ENCODE measurements around the gene PRUNE2. TPM values are rescaled to one million over a fixed set of nuclear protein-coding genes. Genes with fewer than 3 reads are reported as not detected.

PRUNE2 gene
- total RNA-seq, 1 donor = 80.0 TPM

DNA sequence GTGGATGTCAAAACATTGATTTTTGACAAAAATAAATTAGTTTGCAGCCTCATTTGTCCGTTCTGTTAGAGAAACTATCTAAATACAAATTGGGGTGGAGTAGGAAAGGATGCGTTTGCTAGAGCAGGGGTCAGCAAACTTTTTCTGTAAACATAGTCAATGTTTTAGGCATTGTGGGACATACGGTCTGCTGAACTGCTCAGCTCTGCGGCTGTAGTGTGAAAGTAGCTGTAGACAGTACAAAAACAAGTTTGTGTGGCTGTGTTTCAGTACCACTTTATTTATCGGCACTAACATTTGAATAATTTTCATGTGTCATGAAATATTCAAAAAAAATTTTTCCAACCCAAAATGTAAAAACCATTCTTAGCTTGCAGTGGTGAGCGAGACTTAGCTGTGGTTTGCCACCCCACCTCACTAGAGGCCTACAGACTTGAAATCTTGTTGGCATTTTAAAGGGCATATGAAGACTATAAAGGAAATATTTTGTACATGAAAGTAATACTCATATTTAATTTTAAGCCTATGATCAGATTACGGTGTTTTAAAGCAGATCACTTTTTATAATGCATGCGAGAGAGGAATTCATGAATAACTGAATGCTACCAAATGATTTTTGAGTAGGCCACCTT lies 292.6 kb downstream of the PRUNE2 start:
- peaks cover 13% of the 10 kb centered on the region for H3K4me1 ChIP-seq (ENCODE audit: insufficient read depth, low read length)
- H3K27ac ChIP-seq (ENCODE audit: low read depth, low read length) = no peak overlapping the region
- H3K9me3 ChIP-seq (ENCODE audit: low read depth, low read length) = no peaks in the 10 kb centered on the region
- H3K4me2 ChIP-seq (ENCODE audit: insufficient read depth, low read length) = no peak overlapping the region
- H3K4me3 ChIP-seq (ENCODE audit: insufficient read depth, low read length) = no peak overlapping the region
- no peaks in the 10 kb centered on the region for H3K36me3 ChIP-seq (ENCODE audit: insufficient read depth, low read length)
- H4K20me1 ChIP-seq (ENCODE audit: insufficient read depth, low read length) = no peaks in the 10 kb centered on the region
- no peak overlapping the region for H2AFZ ChIP-seq (ENCODE audit: low read length)
- H3K79me2 ChIP-seq (ENCODE audit: insufficient read depth, low read length) = no peaks in the 10 kb centered on the region
- no peaks in the 10 kb centered on the region for H3K27me3 ChIP-seq (ENCODE audit: insufficient read depth, low read length)
- TF ChIP-seq, protein P1, sequence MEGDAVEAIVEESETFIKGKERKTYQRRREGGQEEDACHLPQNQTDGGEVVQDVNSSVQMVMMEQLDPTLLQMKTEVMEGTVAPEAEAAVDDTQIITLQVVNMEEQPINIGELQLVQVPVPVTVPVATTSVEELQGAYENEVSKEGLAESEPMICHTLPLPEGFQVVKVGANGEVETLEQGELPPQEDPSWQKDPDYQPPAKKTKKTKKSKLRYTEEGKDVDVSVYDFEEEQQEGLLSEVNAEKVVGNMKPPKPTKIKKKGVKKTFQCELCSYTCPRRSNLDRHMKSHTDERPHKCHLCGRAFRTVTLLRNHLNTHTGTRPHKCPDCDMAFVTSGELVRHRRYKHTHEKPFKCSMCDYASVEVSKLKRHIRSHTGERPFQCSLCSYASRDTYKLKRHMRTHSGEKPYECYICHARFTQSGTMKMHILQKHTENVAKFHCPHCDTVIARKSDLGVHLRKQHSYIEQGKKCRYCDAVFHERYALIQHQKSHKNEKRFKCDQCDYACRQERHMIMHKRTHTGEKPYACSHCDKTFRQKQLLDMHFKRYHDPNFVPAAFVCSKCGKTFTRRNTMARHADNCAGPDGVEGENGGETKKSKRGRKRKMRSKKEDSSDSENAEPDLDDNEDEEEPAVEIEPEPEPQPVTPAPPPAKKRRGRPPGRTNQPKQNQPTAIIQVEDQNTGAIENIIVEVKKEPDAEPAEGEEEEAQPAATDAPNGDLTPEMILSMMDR (IDR thresholded peaks at IDR 0.05; ENCODE audit: extremely low read depth, low read depth, low read length) = no peak
- DNase-seq (ENCODE audit: insufficient read length, low spot score, missing footprints) = no peak

DNA sequence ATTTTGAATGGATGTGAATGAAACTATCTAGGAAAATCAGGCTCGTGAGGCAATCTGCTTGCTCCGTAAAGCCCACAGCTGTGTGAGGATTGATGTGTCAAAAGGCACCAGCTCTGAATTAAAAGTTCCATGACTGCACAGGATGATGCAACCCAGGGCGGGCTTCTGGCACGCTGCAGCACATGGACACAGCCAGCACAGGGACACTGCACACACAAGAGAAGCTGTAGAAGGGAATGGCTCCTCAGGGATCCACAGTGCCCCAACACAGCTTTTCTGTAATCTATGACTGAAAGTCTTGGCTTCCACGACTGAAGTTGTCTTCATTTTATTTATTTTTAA lies 295.9 kb downstream of the PRUNE2 start:
- Histone ChIP-seq H3K36me3 (ENCODE audit: insufficient read depth, low read length) (no peaks in the 10 kb centered on the region), H3K27me3 (ENCODE audit: insufficient read depth, low read length) (no peaks in the 10 kb centered on the region), H3K4me2 (ENCODE audit: insufficient read depth, low read length) (peak overlapping the region; percentile 17), H4K20me1 (ENCODE audit: insufficient read depth, low read length) (no peaks in the 10 kb centered on the region), H2AFZ (ENCODE audit: low read length) (no peak overlapping the region), H3K4me3 (ENCODE audit: insufficient read depth, low read length) (no peak overlapping the region), H3K9me3 (ENCODE audit: low read depth, low read length) (no peaks in the 10 kb centered on the region), H3K27ac (ENCODE audit: low read depth, low read length) (peak overlapping the region; percentile 28), H3K79me2 (ENCODE audit: insufficient read depth, low read length) (no peaks in the 10 kb centered on the region), H3K4me1 (ENCODE audit: insufficient read depth, low read length) (peaks cover 10% of the 10 kb centered on the region)
- peak; percentile 52 for DNase-seq (ENCODE audit: insufficient read length, low spot score, missing footprints)
- TF ChIP-seq, protein P1 (IDR thresholded peaks at IDR 0.05; ENCODE audit: extremely low read depth, low read depth, low read length) = no peak

DNA sequence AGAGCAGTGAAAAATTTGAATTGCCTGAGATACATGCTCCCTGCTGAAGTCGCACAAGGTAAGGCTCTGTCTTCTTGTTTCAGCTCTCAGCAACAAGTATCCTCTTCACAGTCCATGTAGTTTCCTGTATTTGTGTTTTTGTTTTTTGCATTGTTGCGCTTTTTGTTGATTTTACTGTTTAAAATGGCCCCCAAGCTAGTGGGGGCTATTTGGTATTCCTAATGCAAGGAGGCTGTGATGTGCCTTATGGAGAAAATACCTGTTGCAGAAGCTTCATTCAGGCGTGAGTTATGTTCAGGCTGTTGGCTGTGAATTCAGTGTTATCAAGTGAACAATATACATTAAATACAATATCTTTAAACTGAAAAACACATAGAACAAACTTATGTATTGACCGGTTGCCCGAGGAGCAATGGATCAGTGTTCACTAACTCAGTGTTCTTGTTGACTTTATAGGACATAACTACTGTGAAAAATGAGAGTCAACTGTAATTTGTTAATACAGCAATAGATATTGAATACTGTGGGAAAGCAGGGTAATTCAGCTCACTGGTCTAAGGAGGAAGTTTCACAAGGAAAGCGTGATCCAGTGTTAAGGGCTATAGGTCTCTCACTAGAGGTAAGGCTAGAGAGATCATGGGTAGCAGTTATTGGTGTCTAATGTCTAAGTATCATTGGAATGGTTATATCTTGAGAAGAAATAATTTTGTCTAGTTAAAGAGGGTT lies 296.5 kb downstream of the PRUNE2 start:
- H3K4me1 ChIP-seq (ENCODE audit: insufficient read depth, low read length) = peaks cover 10% of the 10 kb centered on the region
- no peaks in the 10 kb centered on the region for H4K20me1 ChIP-seq (ENCODE audit: insufficient read depth, low read length)
- no peak overlapping the region for H2AFZ ChIP-seq (ENCODE audit: low read length)
- no peaks in the 10 kb centered on the region for H3K9me3 ChIP-seq (ENCODE audit: low read depth, low read length)
- no peak for DNase-seq (ENCODE audit: insufficient read length, low spot score, missing footprints)
- H3K27me3 ChIP-seq (ENCODE audit: insufficient read depth, low read length) = no peaks in the 10 kb centered on the region
- H3K27ac ChIP-seq (ENCODE audit: low read depth, low read length) = no peak overlapping the region
- H3K4me3 ChIP-seq (ENCODE audit: insufficient read depth, low read length) = no peak overlapping the region
- H3K79me2 ChIP-seq (ENCODE audit: insufficient read depth, low read length) = no peaks in the 10 kb centered on the region
- peak overlapping the region; percentile 17 for H3K4me2 ChIP-seq (ENCODE audit: insufficient read depth, low read length)
- TF ChIP-seq, protein P1 (IDR thresholded peaks at IDR 0.05; ENCODE audit: extremely low read depth, low read depth, low read length) = no peak
- H3K36me3 ChIP-seq (ENCODE audit: insufficient read depth, low read length) = no peaks in the 10 kb centered on the region

DNA sequence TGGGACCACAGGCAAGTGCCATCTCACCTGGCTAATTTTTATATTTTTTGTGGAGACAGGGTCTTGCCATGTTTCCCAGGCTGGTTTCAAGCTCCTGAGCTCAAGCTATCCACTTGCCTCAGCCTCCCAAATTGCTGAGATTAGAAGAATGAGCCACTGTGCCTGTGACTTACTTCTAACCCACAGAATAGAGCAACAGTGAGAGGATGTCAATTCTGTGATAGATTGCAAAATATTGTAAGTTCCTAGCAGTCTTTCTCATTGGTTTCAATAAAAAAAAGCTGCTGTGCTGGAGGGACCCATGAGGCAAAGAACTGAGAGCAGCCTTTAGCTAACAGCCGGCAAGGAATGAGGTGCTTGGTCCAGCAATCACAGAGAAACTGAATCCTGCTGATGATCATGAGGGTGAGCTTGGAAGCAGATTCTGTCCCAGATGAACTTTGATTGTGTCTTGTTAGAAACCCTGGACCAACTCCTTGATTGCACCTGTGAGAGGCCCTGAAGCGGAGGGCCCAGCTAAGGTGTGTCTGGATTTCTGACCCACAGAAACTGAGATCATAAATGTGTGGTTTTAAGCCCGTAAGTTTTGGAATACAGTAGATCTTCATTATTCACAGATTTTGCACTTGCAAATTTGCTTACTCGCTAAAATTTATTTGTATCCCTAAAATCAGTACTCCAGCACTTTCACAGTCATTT lies 297.2 kb downstream of the PRUNE2 start:
- Histone ChIP-seq H3K27me3 (ENCODE audit: insufficient read depth, low read length) (no peaks in the 10 kb centered on the region), H3K4me3 (ENCODE audit: insufficient read depth, low read length) (no peak overlapping the region), H3K36me3 (ENCODE audit: insufficient read depth, low read length) (no peaks in the 10 kb centered on the region), H3K4me1 (ENCODE audit: insufficient read depth, low read length) (peaks cover 10% of the 10 kb centered on the region), H4K20me1 (ENCODE audit: insufficient read depth, low read length) (no peaks in the 10 kb centered on the region), H3K9me3 (ENCODE audit: low read depth, low read length) (no peaks in the 10 kb centered on the region), H2AFZ (ENCODE audit: low read length) (no peak overlapping the region), H3K79me2 (ENCODE audit: insufficient read depth, low read length) (no peaks in the 10 kb centered on the region), H3K27ac (ENCODE audit: low read depth, low read length) (no peak overlapping the region), H3K4me2 (ENCODE audit: insufficient read depth, low read length) (no peak overlapping the region)
- TF ChIP-seq, protein P1 (IDR thresholded peaks at IDR 0.05; ENCODE audit: extremely low read depth, low read depth, low read length) = no peak
- no peak for DNase-seq (ENCODE audit: insufficient read length, low spot score, missing footprints)

All from osteoblast (primary cell).